SK-N-SH treated with all-trans-retinoic acid at 6 μM for 48 hours (cell line): ENCODE measurements around the gene ERC1.

Source experiments
- CREB5 ChIP-seq: fragments of 250-450 bp; sonication (Bioruptor Pico); IDR thresholded peaks from 2 replicates; pipeline ENCODE4 v1.5.1; 2020; ENCODE audit warnings: low read depth, mild to moderate bottlenecking, moderate library complexity
- RARB ChIP-seq: fragments of 250-450 bp; sonication (Bioruptor Pico); IDR thresholded peaks from 2 replicates; pipeline ENCODE4 v1.8.0; 2021; ENCODE audit warnings: mild to moderate bottlenecking, moderate library complexity
- ZNF8 ChIP-seq: fragments of 450-650 bp; formaldehyde crosslinking; IDR thresholded peaks from 2 replicates; pipeline ENCODE4 v1.5.0; 2020; ENCODE audit warnings: mild to moderate bottlenecking, moderate library complexity

- TF ChIP-seq CREB5 (no peak), ZNF8 (no peak), RARB (CRISPR knock-in tag) (no peak)
Observed at GRCh38 chr12:1102115-1102514, 111.1 kb downstream of the ERC1 start.
